Mesendoderm (in vitro differentiated cells): ENCODE results near the gene SLC43A2.

Experiments
- DNase-seq: peaks from one replicate; pipeline ENCODE4 v3.0.0; 2013
- H2AK5ac ChIP-seq: 2 replicates; pipeline ENCODE4 v1.6.1; 2013; ENCODE audit warnings: low read length, inconsistent platforms
- H2BK120ac ChIP-seq: 2 replicates; pipeline ENCODE4 v1.6.1; 2013; ENCODE audit warnings: low read depth, mild to moderate bottlenecking, low read length, moderate library complexity, mixed read lengths
- H2BK15ac ChIP-seq: replicated peaks from 2 replicates; pipeline ENCODE4 v1.6.1; 2013; ENCODE audit warnings: low read depth, mild to moderate bottlenecking, moderate library complexity
- H2BK5ac ChIP-seq: 2 replicates; pipeline ENCODE4 v1.6.1; 2013; ENCODE audit warnings: low read length, inconsistent platforms
- H3K18ac ChIP-seq: 2 replicates; pipeline ENCODE4 v1.6.1; 2013; ENCODE audit warnings: mild to moderate bottlenecking, low read length, mixed read lengths
- H3K23ac ChIP-seq: one replicate; pipeline ENCODE4 v1.6.1; 2013; ENCODE audit warnings: low read length
- H3K27ac ChIP-seq: 2 replicates; pipeline ENCODE4 v1.5.1; 2013; ENCODE audit warnings: low read depth, mild to moderate bottlenecking, inconsistent platforms, low read length, moderate library complexity
- H3K27me3 ChIP-seq: 2 replicates; pipeline ENCODE4 v1.6.1; 2013; ENCODE audit warnings: low read length, control low read depth, mild to moderate bottlenecking, inconsistent platforms; ENCODE audit not compliant: insufficient read depth, poor library complexity
- H3K36me3 ChIP-seq: 2 replicates; pipeline ENCODE4 v1.6.1; 2013; ENCODE audit warnings: low read length, inconsistent platforms; ENCODE audit not compliant: control insufficient read depth, insufficient read depth
- H3K4ac ChIP-seq: one replicate; pipeline ENCODE4 v1.6.1; 2013; ENCODE audit warnings: low read depth, mild to moderate bottlenecking, low read length, moderate library complexity
- H3K4me1 ChIP-seq: 2 replicates; pipeline ENCODE4 v1.6.1; 2013; ENCODE audit warnings: low read depth, low read length, inconsistent platforms; ENCODE audit not compliant: control insufficient read depth
- H3K4me2 ChIP-seq: 2 replicates; pipeline ENCODE4 v1.6.1; 2013; ENCODE audit warnings: low read length
- H3K4me3 ChIP-seq: 2 replicates; pipeline ENCODE4 v1.5.1; 2013; ENCODE audit warnings: mild to moderate bottlenecking, low read length
- H3K56ac ChIP-seq: one replicate; pipeline ENCODE4 v1.6.1; 2013; ENCODE audit warnings: low read length
- H3K79me1 ChIP-seq: 2 replicates; pipeline ENCODE4 v1.6.1; 2013; ENCODE audit warnings: low read length, inconsistent platforms
- H3K79me2 ChIP-seq: 2 replicates; pipeline ENCODE4 v1.6.1; 2013; ENCODE audit warnings: mild to moderate bottlenecking, low read length; ENCODE audit not compliant: control insufficient read depth, insufficient read depth
- H3K9ac ChIP-seq: 2 replicates; pipeline ENCODE4 v1.6.1; 2013; ENCODE audit warnings: low read length, inconsistent platforms
- H4K5ac ChIP-seq: one replicate; pipeline ENCODE4 v1.6.1; 2013; ENCODE audit warnings: low read length
- H4K8ac ChIP-seq: one replicate; pipeline ENCODE4 v1.6.1; 2013; ENCODE audit warnings: low read depth, mild to moderate bottlenecking, control low read depth, low read length, moderate library complexity
- WGBS: extraction: QIAGEN DNeasy Blood & Tissue Kit; methylation state at CpG from one replicate; pipeline ENCODE4 v1.1.7; 2013; ENCODE audit warnings: low lambda C conversion rate, missing lambda C conversion rate; ENCODE audit not compliant: insufficient coverage; ENCODE audit errors: extremely low coverage; 5-methylcytosine and 5-hydroxymethylcytosine counted together

SLC43A2 gene

DNA sequence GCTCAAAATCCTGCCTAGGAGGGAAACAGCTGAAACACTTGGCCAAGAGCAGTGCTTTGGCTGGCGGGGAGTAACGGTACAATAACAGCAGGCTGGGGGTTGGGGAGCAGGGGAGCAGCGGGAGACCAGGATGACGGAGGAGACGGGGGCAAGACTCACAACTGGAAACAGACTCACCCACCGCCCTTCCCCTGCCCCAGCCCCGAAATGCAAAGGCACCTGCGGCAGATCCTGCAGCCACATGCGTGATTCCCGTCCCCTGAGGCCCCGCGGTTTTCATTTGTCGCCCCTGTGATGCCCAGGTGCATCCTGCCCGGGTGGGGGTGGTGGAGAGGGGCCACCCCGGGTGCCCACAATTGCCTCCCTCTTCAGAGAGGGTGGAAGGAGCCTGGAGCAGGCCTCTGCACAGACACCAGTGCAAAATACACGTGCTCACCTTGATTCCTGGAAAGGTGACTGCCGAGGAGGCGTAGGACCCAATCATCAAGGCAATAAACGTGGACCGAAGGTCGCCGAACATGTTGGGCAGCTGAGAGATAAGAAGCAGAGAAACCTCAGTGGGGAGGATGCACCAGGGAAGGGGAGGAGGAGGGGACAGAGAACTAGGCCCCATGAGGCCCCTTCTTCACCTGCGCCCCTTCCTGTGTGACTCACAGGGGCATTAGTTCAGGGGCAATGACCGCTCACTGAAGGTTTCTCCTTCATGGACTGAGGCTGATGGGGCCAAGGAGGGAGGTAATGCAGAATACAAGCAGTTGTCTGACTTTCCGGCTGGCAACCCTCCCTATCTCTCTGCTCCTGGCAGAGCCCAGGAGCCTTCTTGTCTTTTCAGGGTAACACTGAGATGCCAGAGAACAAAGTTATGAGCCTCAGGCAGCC, 35.6 kb downstream of the SLC43A2 start:
- Histone ChIP-seq H3K9ac (no peak overlapping the region), H3K4me1 (peaks cover 5% of the 10 kb centered on the region), H4K8ac (no peak overlapping the region), H3K36me3 (no peaks in the 10 kb centered on the region), H3K4me3 (no peak overlapping the region), H4K5ac (no peak overlapping the region), H3K4me2 (no peak overlapping the region), H3K18ac (no peak overlapping the region), H2BK15ac (no peak overlapping the region), H2BK120ac (no peak overlapping the region), H3K4ac (no peak overlapping the region), H3K79me1 (no peaks in the 10 kb centered on the region), H3K56ac (no peak overlapping the region), H2AK5ac (no peak overlapping the region), H2BK5ac (no peak overlapping the region), H3K23ac (no peak overlapping the region), H3K27me3 (no peaks in the 10 kb centered on the region), H3K27ac (no peak overlapping the region), H3K79me2 (no peaks in the 10 kb centered on the region)
- no peak for DNase-seq
- no CpG with 5 or more reads among the region's 25 CpGs for WGBS

- H2AK5ac ChIP-seq: no peak overlapping the region
- no peaks in the 10 kb centered on the region for H3K79me2 ChIP-seq
- H3K9ac ChIP-seq: no peak overlapping the region
- H2BK15ac ChIP-seq: no peak overlapping the region
- H2BK120ac ChIP-seq: no peak overlapping the region
- no peak overlapping the region for H3K27ac ChIP-seq
- H3K4ac ChIP-seq: no peak overlapping the region
- no peak overlapping the region for H3K23ac ChIP-seq
- no peak overlapping the region for H3K18ac ChIP-seq
- H3K4me3 ChIP-seq: no peak overlapping the region
- no peak overlapping the region for H4K8ac ChIP-seq
- H3K27me3 ChIP-seq: no peaks in the 10 kb centered on the region
- DNase-seq: no peak
- H3K56ac ChIP-seq: no peak overlapping the region
- H3K36me3 ChIP-seq: no peaks in the 10 kb centered on the region
- WGBS: no CpG with 5 or more reads among the region's 40 CpGs
- H2BK5ac ChIP-seq: no peak overlapping the region
- H4K5ac ChIP-seq: no peak overlapping the region
- H3K4me2 ChIP-seq: no peak overlapping the region
- no peaks in the 10 kb centered on the region for H3K79me1 ChIP-seq
- H3K4me1 ChIP-seq: peaks cover 5% of the 10 kb centered on the region
Measured at GRCh38 chr17:1591474-1592090, 37.1 kb downstream of the SLC43A2 start.

DNA sequence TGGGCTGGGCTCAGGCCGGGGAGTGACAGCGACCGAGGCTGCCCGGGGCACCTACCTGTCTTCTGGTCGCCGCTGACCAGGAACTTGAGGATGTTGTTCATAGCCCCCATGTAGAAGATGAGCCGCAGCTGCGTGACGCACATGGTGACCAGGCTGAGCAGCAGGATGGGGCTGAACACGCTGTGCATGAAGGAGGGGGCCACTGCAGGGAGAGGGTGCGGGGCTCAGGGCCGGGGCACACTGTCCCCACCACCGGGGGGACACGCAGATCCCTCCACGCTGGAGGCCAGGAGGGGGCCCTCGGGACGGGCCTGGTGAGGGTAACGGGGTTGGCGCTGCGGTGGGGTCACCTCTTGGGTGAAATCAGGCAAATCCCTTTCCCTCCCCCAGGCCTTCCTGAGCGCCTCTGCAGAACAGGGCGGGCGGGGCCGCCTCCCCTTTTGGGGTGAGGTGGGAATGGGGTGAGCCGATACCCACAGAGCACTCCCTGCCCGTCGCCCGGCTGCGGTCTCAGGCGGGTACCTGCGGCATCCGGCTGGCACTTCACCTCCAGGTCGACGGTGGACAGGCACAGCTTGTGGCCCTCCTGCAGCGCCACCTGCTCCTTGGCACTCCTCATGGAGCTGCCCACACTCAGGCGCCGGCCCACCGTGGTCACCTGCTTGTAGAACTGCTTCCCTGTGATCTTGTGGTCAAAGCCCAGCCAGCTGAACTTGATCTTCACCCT, 37.7 kb downstream of the SLC43A2 start:
- H3K27me3 ChIP-seq: no peaks in the 10 kb centered on the region
- H3K56ac ChIP-seq: peak overlapping the region; percentile 37
- H3K9ac ChIP-seq: no peak overlapping the region
- H2BK120ac ChIP-seq: no peak overlapping the region
- WGBS: no CpG with 5 or more reads among the region's 38 CpGs
- H2AK5ac ChIP-seq: peak overlapping the region; percentile 11
- no peaks in the 10 kb centered on the region for H3K79me2 ChIP-seq
- H4K5ac ChIP-seq: no peak overlapping the region
- H2BK15ac ChIP-seq: no peak overlapping the region
- DNase-seq: no peak
- H3K23ac ChIP-seq: no peak overlapping the region
- H2BK5ac ChIP-seq: no peak overlapping the region
- peaks cover 5% of the 10 kb centered on the region for H3K4me1 ChIP-seq
- H3K4me3 ChIP-seq: no peak overlapping the region
- H3K4ac ChIP-seq: no peak overlapping the region
- H3K27ac ChIP-seq: no peak overlapping the region
- no peaks in the 10 kb centered on the region for H3K79me1 ChIP-seq
- H3K4me2 ChIP-seq: no peak overlapping the region
- H3K18ac ChIP-seq: no peak overlapping the region
- H4K8ac ChIP-seq: no peak overlapping the region
- no peaks in the 10 kb centered on the region for H3K36me3 ChIP-seq

DNA sequence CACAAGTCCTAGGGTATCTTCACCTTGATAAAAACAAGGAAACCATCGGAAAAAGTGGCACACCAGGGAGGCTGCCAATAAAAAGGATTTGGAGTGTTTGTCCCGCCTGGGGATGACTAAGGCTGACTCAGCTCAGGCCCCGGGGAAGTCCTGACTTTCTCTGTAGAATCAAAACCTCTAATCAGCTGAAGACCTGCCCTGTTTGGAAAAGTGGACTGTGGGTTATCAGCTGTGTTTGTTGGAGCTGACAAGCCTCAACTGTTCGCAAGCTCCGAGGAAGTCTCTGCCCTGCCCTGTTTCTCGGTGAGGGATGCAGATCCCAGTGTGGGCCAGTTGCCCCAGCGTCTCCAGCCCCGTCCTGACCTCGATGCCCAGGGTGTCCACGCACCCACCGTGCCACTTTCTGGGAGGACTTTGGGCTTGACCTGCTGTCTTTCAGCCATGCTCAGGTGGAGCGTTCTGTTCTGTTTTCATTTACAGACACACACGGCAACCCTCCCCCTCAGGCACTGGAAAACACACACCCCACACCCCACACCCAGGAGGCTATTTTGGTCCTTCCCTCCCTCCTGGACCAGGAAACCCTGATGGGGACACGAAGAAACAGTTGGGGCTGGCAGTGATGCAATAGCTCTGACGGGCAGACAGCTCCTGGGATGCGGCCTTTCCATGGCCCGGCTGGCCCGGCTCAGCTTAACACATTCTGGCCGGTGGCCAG, 38.4 kb downstream of the SLC43A2 start:
- peak overlapping the region; percentile 10 for H2BK5ac ChIP-seq
- H3K27ac ChIP-seq: peak overlapping the region; percentile 4
- no peaks in the 10 kb centered on the region for H3K79me1 ChIP-seq
- DNase-seq: peak; percentile 98
- H2AK5ac ChIP-seq: no peak overlapping the region
- H3K23ac ChIP-seq: no peak overlapping the region
- H4K5ac ChIP-seq: no peak overlapping the region
- no peak overlapping the region for H3K4me3 ChIP-seq
- no peak overlapping the region for H4K8ac ChIP-seq
- no CpG with 5 or more reads among the region's 19 CpGs for WGBS
- peaks cover 5% of the 10 kb centered on the region for H3K4me1 ChIP-seq
- no peaks in the 10 kb centered on the region for H3K79me2 ChIP-seq
- no peak overlapping the region for H3K56ac ChIP-seq
- H3K9ac ChIP-seq: no peak overlapping the region
- no peaks in the 10 kb centered on the region for H3K27me3 ChIP-seq
- H3K36me3 ChIP-seq: no peaks in the 10 kb centered on the region
- H3K18ac ChIP-seq: no peak overlapping the region
- H2BK15ac ChIP-seq: no peak overlapping the region
- no peak overlapping the region for H2BK120ac ChIP-seq
- no peak overlapping the region for H3K4ac ChIP-seq
- H3K4me2 ChIP-seq: no peak overlapping the region

DNA sequence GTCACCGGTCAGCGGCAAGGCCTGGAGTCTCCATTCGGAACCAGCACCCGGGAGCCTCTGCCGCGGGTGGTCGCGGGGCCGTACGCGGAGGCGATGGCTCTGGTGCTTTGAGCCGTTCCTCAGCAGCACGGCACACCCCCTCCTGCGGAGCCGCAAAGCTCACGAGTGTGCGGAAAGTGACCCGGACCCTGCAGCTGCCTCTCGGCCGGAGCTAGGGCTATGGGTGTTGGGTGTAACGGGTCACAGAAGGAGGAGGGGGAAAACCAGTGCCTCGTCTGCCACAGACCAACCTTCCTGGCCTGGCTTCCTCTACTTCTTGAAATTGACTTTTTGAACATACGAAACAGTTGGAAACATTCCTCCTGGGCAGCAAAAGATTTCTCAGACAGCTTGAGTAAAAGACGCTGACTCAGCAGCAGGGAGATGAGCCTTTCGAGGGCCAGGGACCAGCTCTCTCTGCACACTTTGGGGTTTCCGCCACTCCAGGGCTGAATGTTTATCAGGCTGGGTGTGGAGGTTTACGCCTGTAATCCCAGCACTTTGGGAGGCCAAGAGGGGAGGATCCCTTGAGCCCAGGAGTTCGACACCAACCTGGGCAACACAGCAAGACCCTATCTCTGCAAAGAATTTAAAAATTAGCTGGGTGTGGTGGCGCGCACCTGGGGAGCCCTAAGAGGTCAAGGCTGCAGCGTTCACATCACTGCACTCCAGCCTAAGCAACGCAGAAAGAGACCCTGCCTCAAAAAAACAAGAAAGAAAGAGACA, 39.6 kb downstream of the SLC43A2 start:
- no peak overlapping the region for H2BK5ac ChIP-seq
- no peak for DNase-seq
- peaks cover 5% of the 10 kb centered on the region for H3K4me1 ChIP-seq
- no peak overlapping the region for H4K5ac ChIP-seq
- H3K79me1 ChIP-seq: no peaks in the 10 kb centered on the region
- no peaks in the 10 kb centered on the region for H3K36me3 ChIP-seq
- H3K27ac ChIP-seq: no peak overlapping the region
- peak overlapping the region; percentile 18 for H3K23ac ChIP-seq
- no peak overlapping the region for H3K4me3 ChIP-seq
- H3K4me2 ChIP-seq: no peak overlapping the region
- no peaks in the 10 kb centered on the region for H3K27me3 ChIP-seq
- peak overlapping the region; percentile 60 for H2AK5ac ChIP-seq
- H4K8ac ChIP-seq: no peak overlapping the region
- no CpG with 5 or more reads among the region's 33 CpGs for WGBS
- no peak overlapping the region for H2BK15ac ChIP-seq
- H3K9ac ChIP-seq: no peak overlapping the region
- no peaks in the 10 kb centered on the region for H3K79me2 ChIP-seq
- peak overlapping the region; percentile 53 for H3K56ac ChIP-seq
- H3K18ac ChIP-seq: no peak overlapping the region
- no peak overlapping the region for H2BK120ac ChIP-seq
- no peak overlapping the region for H3K4ac ChIP-seq
